ENCODE measurements around the gene NCAPD2.
A peak's percentile ranks its signal among the peaks of the same experiment; 100 is the strongest.

DNA sequence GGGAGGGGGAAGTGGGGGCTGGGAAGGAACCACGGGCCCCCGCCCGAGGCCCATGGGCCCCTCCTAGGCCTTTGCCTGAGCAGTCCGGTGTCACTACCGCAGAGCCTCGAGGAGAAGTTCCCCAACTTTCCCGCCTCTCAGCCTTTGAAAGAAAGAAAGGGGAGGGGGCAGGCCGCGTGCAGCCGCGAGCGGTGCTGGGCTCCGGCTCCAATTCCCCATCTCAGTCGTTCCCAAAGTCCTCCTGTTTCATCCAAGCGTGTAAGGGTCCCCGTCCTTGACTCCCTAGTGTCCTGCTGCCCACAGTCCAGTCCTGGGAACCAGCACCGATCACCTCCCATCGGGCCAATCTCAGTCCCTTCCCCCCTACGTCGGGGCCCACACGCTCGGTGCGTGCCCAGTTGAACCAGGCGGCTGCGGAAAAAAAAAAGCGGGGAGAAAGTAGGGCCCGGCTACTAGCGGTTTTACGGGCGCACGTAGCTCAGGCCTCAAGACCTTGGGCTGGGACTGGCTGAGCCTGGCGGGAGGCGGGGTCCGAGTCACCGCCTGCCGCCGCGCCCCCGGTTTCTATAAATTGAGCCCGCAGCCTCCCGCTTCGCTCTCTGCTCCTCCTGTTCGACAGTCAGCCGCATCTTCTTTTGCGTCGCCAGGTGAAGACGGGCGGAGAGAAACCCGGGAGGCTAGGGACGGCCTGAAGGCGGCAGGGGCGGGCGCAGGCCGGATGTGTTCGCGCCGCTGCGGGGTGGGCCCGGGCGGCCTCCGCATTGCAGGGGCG is 40.2 kb downstream of the NCAPD2 start, which contains the start of gene GAPDH:
- TF ChIP-seq, protein P1, sequence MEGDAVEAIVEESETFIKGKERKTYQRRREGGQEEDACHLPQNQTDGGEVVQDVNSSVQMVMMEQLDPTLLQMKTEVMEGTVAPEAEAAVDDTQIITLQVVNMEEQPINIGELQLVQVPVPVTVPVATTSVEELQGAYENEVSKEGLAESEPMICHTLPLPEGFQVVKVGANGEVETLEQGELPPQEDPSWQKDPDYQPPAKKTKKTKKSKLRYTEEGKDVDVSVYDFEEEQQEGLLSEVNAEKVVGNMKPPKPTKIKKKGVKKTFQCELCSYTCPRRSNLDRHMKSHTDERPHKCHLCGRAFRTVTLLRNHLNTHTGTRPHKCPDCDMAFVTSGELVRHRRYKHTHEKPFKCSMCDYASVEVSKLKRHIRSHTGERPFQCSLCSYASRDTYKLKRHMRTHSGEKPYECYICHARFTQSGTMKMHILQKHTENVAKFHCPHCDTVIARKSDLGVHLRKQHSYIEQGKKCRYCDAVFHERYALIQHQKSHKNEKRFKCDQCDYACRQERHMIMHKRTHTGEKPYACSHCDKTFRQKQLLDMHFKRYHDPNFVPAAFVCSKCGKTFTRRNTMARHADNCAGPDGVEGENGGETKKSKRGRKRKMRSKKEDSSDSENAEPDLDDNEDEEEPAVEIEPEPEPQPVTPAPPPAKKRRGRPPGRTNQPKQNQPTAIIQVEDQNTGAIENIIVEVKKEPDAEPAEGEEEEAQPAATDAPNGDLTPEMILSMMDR (IDR thresholded peaks at IDR 0.05), result no peak
- peak in 1 of 2 donors; percentile 57 for TF ChIP-seq POLR2A (IDR thresholded peaks at IDR 0.05)
